Endodermal cell (in vitro differentiated cells): ENCODE data around the gene BRD4. TPM values are rescaled to one million over a fixed set of nuclear protein-coding genes. Genes with fewer than 3 reads are reported as not detected.

Experiments
- DNase-seq: peaks from one replicate; pipeline ENCODE4 v3.0.0-alpha.2; 2017
- H3K27ac ChIP-seq: 2 replicates; pipeline ENCODE4 v1.5.1; 2013; ENCODE audit warnings: mild to moderate bottlenecking, low read depth, low read length, moderate library complexity
- H3K27me3 ChIP-seq: 2 replicates; pipeline ENCODE4 v1.6.1; 2013; ENCODE audit warnings: mild to moderate bottlenecking, low read length, moderate library complexity; ENCODE audit not compliant: insufficient read depth, control insufficient read depth, poor library complexity, severe bottlenecking
- H3K36me3 ChIP-seq: 2 replicates; pipeline ENCODE4 v1.7.0; 2013; ENCODE audit warnings: mild to moderate bottlenecking, low read length, moderate library complexity; ENCODE audit not compliant: control insufficient read depth, insufficient read depth
- H3K4me1 ChIP-seq: one replicate; pipeline ENCODE4 v1.7.0; 2013; ENCODE audit warnings: low read length; ENCODE audit not compliant: control insufficient read depth, insufficient read depth
- H3K4me3 ChIP-seq: 2 replicates; pipeline ENCODE4 v1.5.1; 2013; ENCODE audit warnings: mild to moderate bottlenecking, low read length, moderate library complexity
- H3K9ac ChIP-seq: 2 replicates; pipeline ENCODE4 v1.6.1; 2013; ENCODE audit warnings: mild to moderate bottlenecking, low read length, moderate library complexity; ENCODE audit not compliant: poor library complexity, severe bottlenecking; ENCODE audit errors: extremely low read depth
- H3K9me3 ChIP-seq: 2 replicates; pipeline ENCODE4 v1.6.1; 2013; ENCODE audit warnings: mild to moderate bottlenecking, low read length, moderate library complexity; ENCODE audit not compliant: control insufficient read depth
- H3K27ac Mint-ChIP-seq: 2 replicates; pipeline ENCODE4 v1.8.0; 2020; ENCODE audit warnings: mixed read lengths
- H3K27me3 Mint-ChIP-seq: 2 replicates; pipeline ENCODE4 v1.8.0; 2021; ENCODE audit warnings: mild to moderate bottlenecking, mixed read lengths; ENCODE audit not compliant: insufficient read depth
- H3K36me3 Mint-ChIP-seq: 2 replicates; pipeline ENCODE4 v1.8.0; 2020; ENCODE audit warnings: low read depth, mixed read lengths
- H3K4me1 Mint-ChIP-seq: 2 replicates; pipeline ENCODE4 v1.8.0; 2020; ENCODE audit warnings: mixed read lengths
- H3K4me3 Mint-ChIP-seq: 2 replicates; pipeline ENCODE4 v1.8.0; 2020; ENCODE audit warnings: mild to moderate bottlenecking, moderate library complexity, mixed read lengths
- H3K9me3 Mint-ChIP-seq: 2 replicates; pipeline ENCODE4 v1.8.0; 2020; ENCODE audit warnings: mild to moderate bottlenecking, mixed read lengths
- CTCF ChIP-seq: fragments of 200-600 bp; sonication (generic); conservative IDR thresholded peaks from 2 replicates; pipeline ENCODE4 v1.5.0; 2021; ENCODE audit warnings: antibody characterized with exemption, mild to moderate bottlenecking
- WGBS, 2 experiments: methylation state at CpG; one replicate each; pipeline versions ENCODE4 v1.1.5 to v1.1.7; 2013; ENCODE audit warnings: missing lambda C conversion rate in 2 of 2, mixed read lengths in 1 of 2; ENCODE audit not compliant: insufficient coverage in 1 of 2, insufficient read length in 1 of 2; 5-methylcytosine and 5-hydroxymethylcytosine counted together
- total RNA-seq, 2 donors: library from RNA; stranded (reverse); fragmentation: NEBNext Ultra II Directional in 1 of 2; extraction: Animal tissue kit (Norgen Biotek cat#: 25700) in 1 of 2; gene quantifications; 2 replicates in 1 of 2; 3 replicates in 1 of 2; pipeline ENCODE4 v1.2.1, GENCODE V29; 2021

The BRD4 gene
- total RNA-seq, 2 donors from 2014 or later = 149 to 156 TPM

GRCh38 chr19:15324791-15325519 is 7.4 kb downstream of the BRD4 start:
- H3K4me3 Mint-ChIP-seq = peak overlapping the region; percentile 15
- WGBS, 2 experiments = 59 to 80% methylated on average over 5 to 6 of the region's 6 CpGs
- Histone ChIP-seq H3K36me3 (no peaks in the 10 kb centered on the region), H3K9ac (peak overlapping the region; percentile 29), H3K27me3 (no peaks in the 10 kb centered on the region), H3K27ac (peak overlapping the region; percentile 19), H3K4me1 (peaks cover 4% of the 10 kb centered on the region), H3K9me3 (no peaks in the 10 kb centered on the region), H3K4me3 (peak overlapping the region; percentile 32)
- H3K4me1 Mint-ChIP-seq = peaks cover 67% of the 10 kb centered on the region
- no peaks in the 10 kb centered on the region for H3K27me3 Mint-ChIP-seq
- peaks cover 12% of the 10 kb centered on the region for H3K36me3 Mint-ChIP-seq
- peak; percentile 74 for DNase-seq
- peak; percentile 41 for TF ChIP-seq CTCF
- no peaks in the 10 kb centered on the region for H3K9me3 Mint-ChIP-seq
- H3K27ac Mint-ChIP-seq = peak overlapping the region; percentile 80

GRCh38 chr19:15323496-15324235 is 8.7 kb downstream of the BRD4 start:
- Histone ChIP-seq H3K4me1 (peaks cover 4% of the 10 kb centered on the region), H3K9me3 (no peaks in the 10 kb centered on the region), H3K27me3 (no peaks in the 10 kb centered on the region), H3K9ac (no peak overlapping the region), H3K36me3 (no peaks in the 10 kb centered on the region), H3K27ac (no peak overlapping the region), H3K4me3 (no peak overlapping the region)
- no peak overlapping the region for H3K4me3 Mint-ChIP-seq
- peak overlapping the region; percentile 4 for H3K27ac Mint-ChIP-seq
- H3K36me3 Mint-ChIP-seq = peaks cover 10% of the 10 kb centered on the region
- H3K9me3 Mint-ChIP-seq = no peaks in the 10 kb centered on the region
- no peak for DNase-seq
- peaks cover 59% of the 10 kb centered on the region for H3K4me1 Mint-ChIP-seq
- TF ChIP-seq CTCF = no peak
- H3K27me3 Mint-ChIP-seq = no peaks in the 10 kb centered on the region
- 90 to 100% methylated on average over 3 to 5 of the region's 5 CpGs for WGBS, 2 experiments

DNA sequence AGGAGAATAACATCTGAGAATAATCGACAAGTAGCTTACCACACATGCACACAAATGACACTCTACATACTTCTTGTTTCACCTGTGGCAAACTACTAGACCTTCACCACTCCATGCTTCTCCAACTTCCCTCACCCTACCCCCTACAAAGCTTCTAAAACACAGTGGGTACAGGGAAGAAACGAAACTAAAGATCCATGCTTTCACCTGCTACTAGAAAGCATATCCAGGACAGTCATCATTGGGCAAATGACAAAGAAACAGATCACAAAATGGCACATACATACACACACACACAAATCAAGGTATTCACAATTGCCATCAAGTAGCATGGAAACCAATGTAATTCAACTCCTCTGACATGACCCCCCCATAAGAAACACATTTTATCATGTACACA is 10.6 kb downstream of the BRD4 start:
- Histone ChIP-seq H3K9ac (no peak overlapping the region), H3K27me3 (no peaks in the 10 kb centered on the region), H3K27ac (no peak overlapping the region), H3K9me3 (no peaks in the 10 kb centered on the region), H3K4me1 (peaks cover 14% of the 10 kb centered on the region), H3K36me3 (no peaks in the 10 kb centered on the region), H3K4me3 (no peak overlapping the region)
- H3K27ac Mint-ChIP-seq = peak overlapping the region; percentile 30
- H3K27me3 Mint-ChIP-seq = no peaks in the 10 kb centered on the region
- no peaks in the 10 kb centered on the region for H3K9me3 Mint-ChIP-seq
- H3K36me3 Mint-ChIP-seq = peaks cover 10% of the 10 kb centered on the region
- DNase-seq = no peak
- no peak overlapping the region for H3K4me3 Mint-ChIP-seq
- no peak for TF ChIP-seq CTCF
- WGBS, 2 experiments = 95 to 100% methylated on average over 1 to 2 of the region's 2 CpGs
- peaks cover 62% of the 10 kb centered on the region for H3K4me1 Mint-ChIP-seq
